Activated T-helper 1 cell treated with Interleukin-2 at 50 U/mL for 16 hours (primary cell): ENCODE data around the gene UACA.

Source experiments
- DNase-seq: peaks from one replicate; pipeline ENCODE4 v3.0.0-alpha.2; 2020; ENCODE audit warnings: low read depth

Gene UACA

DNA sequence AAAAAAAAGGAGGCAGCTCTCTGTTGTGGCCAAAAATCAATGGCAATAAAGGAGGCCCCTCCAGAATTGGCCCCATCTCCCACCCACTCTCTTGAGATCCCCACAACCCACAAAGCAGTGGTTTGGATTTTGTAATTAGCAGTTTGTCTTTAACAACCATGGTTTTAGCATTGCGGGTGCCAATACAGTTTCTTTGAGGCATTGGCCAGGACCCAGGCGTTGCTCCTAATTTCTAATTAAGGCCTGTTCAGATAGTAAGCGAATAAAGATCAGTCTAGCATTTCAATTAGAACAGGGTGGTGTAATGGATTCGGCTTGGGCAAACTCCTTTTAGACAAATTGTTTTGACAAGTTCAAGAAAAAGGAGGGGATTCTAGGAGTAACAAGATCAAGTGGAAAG is 23.6 kb upstream of the UACA start:
- DNase-seq: no peak

DNA sequence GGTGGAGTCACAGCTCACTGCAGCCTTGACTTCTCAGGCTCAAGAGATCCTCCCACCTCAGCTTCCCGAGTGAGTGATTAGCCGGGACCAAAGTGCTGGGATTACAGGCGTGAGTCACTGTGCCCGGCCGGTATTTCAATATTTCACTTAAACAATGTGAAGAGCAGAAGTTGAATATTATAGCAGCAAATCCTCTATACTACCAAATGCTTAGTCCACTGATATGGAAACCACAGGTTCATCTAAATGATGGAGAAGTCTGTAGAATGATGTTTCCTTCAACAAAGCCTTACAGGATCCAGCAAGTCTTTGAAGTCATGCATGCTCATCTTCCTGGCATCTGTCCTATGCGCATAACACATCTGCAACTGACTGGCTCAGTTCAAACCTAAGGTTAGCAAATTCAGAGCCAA is 20.3 kb upstream of the UACA start:
- DNase-seq: no peak

- DNase-seq: no peak
Measured at GRCh38 chr15:70783041-70783440, 19.7 kb upstream of the UACA start.

DNA sequence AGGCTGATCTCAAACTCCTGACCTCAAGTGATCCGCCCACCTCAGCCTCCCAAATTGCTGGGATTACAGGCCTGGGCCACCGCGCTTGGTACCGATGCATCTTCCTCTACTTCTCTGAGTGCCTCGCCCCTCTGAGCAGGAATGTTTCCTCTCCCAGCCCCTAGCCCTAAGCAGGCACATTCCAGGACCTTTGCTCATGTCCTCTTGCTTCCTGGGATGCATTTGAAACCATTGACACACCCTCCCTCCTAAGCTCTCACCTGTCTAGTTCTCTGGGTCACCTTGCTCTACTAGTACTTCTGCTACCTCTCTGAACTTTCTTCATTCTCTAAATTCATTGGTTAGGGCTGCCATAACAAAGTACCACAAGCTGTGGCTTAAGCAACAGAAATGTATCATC is 17.9 kb upstream of the UACA start:
- DNase-seq: no peak

DNA sequence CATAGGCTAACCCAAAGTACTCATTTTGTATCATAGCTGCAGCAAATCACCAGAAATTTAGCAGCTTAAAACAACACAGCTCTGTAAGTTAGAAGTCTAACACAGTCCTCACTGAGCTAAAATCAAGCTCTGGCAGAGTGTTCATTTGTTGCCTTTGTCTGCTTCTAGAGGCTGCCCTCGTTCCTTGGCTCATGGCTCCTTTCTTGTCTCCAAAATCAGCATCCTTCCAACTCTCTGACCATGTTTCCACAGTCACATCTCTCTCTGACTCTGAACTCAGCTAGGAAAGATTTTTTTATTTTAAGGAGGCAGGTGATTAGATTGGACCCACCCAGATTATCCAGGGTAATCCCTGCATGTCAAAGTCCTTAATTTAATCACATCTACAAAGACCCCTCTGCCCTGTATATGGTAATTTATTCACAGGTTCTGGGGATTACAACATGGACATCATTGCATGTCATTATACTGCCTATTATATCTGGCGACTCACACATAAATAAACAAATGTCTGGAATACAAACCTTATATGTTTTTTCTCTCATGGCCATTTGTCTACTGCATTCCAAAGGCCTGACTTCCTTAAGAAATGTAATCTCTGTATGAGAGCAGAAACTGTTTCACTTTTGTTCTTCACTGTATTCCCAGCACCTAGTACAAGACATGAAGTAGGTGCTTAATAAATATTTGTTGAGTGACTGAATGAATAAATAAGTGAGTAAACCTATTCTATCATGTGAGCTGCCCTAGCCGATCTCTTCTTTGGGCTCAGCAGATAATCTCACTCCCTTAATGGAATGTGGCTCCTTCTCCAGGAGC is 15.1 kb upstream of the UACA start:
- DNase-seq: no peak

GRCh38 chr15:70777170-70777926 is 14.0 kb upstream of the UACA start:
- DNase-seq: no peak

GRCh38 chr15:70775160-70775559 is 11.8 kb upstream of the UACA start:
- DNase-seq: no peak

DNA sequence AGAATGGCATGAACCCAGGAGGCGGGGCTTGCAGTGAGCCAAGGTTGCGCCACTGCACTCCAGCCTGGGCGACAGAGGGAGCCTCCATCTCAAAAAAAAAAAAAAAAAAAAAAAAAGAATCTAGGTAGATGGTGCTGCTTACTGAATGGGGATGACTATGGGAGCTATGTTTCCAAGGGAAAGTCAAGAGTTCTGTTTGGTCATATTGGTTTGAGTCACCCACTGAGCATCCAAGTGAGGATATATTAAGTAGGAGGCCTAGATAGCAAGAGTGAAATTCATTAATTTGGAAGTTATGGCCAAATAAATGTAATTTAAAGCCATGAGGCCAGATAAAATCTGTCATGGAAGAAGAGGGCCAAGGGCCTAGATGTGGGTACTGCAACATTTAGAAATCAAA is 9.0 kb upstream of the UACA start:
- no peak for DNase-seq

GRCh38 chr15:70770863-70771262 is 7.5 kb upstream of the UACA start:
- no peak for DNase-seq

GRCh38 chr15:70768257-70768883 is 5.0 kb upstream of the UACA start:
- no peak for DNase-seq

GRCh38 chr15:70767667-70768066 is 4.3 kb upstream of the UACA start:
- no peak for DNase-seq

DNA sequence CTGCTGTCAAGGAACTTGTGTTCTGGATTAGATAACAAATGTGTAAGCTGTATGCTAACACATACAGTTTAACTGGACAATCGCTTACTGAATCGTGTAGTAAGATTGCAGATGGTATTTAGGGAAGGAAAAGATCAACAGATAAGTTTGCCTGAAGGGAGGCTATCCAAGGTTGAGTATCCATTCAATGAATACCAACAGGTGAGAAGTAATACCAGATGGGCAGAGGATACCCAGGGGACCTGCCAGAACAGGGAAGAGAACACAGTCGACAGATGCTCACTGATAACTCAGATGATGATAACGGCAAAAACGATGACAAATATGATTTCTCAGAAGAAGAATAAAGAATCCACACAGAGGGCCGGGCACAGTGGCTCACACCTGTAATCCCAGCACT is 3.2 kb upstream of the UACA start:
- DNase-seq: no peak

- DNase-seq: no peak
Measured at GRCh38 chr15:70765504-70766281, 2.3 kb upstream of the UACA start.

- DNase-seq: no peak
Measured at GRCh38 chr15:70763950-70764730, 782 bp upstream of the UACA start.

DNA sequence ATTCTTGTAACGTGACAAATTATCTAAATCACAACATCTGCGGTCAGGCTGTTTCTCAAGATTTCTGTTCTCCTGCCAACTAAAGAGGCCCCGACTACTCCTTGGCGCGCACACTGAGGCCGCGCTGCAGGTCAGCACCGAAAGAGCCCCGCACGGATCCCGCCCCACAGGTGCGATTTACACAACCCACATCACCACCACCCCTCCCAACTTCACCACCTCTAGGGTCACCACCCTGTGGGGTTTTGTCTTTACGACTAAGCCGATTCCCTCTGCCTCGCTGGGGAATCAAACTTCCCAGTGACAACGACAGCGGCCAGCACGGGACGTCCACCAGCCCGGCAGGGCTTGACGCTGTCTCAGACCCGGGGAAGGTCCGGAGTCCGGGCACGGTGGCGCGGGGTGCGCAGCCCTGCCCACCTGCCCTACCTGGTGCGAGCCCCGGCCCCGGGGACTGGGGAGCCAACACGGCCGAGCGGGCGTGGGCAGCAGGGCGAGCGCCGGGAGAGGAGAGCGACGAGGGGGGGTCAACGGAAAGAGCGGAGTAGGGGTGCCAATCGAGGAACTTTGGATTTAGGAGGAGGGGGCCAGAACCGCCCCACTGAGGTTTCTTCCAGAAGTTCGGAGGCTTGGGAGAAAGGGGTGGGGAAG is 764 bp downstream of the UACA start:
- DNase-seq: no peak

DNA sequence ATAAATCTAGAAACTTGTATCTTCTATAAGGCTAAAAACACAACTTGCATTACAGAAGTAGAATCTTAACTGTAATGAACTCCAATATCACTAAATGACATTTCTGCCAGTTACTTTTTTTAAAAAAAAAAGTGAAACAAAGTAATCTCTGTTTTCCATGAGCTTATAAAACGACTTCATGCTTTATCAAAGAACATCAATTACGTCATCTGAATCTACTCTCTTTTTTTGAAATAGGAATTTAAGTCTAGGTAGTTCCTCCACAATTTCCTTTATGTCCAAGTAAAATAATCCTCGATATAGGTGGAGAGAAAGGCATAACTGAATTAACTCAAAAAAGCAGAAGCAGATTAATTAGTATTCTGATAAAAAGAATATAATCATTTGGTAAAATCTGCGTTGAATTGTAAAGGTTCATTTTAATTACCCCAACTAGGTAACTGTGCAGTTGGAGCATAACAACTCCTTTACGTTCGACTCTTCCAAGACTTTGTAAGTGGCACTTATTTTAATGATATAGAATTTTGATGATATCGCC is 1.4 kb downstream of the UACA start:
- no peak for DNase-seq

DNA sequence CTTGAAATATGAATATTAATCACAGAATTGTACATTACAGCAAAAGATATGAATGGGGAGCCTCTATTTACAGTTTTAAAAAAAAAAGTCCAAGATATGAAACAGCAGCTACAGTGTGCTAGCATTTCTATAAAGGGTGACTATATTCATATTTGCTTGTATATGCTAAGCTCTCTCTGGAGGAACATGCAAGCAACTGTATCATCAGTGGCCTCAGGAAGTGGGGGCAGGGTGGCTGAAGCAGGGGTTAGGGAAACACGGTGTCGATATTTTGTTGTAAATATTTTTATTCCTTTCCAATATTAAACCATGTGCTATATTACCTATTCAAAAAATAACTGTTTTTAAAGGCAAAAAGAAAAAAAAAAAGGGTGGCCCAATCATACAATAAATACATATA is 2.3 kb downstream of the UACA start:
- DNase-seq: no peak

DNA sequence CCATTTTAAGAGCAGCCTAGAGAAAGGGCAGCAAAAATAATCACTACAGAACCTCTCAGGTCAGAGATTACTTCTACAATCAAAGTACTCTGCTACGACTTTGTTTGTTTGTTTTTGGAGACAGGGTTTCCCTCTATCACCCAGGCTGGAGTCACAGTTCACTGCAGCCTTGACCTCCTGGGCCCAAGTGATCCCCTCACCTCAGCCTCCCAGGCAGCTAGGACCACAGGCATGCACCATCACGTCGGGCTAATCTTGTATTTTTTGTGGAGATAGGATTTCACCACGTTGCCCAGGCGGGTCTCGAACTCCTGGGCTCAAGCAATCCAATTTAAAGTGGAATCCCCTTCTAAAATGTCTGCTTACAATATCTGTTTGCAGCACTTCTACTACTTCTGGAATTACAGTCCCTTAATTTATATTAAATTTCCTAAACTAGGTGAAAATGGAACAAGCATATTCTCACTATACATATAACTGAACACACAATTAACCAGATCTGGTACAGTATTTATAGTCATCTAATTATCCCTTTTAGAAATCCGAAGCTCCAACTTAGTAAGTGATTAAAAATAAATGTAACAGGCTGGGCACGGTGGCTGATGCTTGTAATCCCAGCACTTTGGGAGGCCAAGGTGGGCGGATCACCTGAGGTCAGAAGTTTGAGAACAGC is 4.4 kb downstream of the UACA start:
- no peak for DNase-seq

- DNase-seq: no peak
Measured at GRCh38 chr15:70757627-70758026, 5.7 kb downstream of the UACA start.

DNA sequence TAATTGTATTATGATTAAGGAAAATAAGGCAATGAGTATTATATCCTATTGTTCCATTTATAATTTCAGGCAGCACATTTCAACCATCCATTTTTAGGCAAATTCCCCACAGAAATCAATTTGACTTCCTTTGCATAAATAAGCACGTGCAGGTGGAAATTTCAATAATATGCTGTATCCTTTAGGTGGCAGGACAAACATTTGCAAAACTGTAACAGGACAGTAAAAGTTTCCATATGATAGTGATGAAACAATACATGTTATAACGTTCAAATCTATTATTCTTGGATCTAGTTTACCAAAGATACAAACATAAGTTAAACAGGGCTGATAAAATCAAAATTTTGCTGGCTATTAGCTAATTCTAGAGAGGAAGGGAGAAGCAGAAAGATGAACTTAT is 8.5 kb downstream of the UACA start:
- DNase-seq: no peak
